Gastroesophageal sphincter (tissue), 4 donors: Measurements from ENCODE around the gene CMC1. TPM values are rescaled to one million over a fixed set of nuclear protein-coding genes. Genes with fewer than 3 reads are reported as not detected.
"Not testable (repeated sequence)": the region's sequence is repeated elsewhere in the genome, so short reads cannot be mapped to it uniquely, and the experiment has no call there.

ENCODE experiments used
- ATAC-seq: fragments of 150-250 bp; one replicate; pipeline ENCODE4 v1.9.1; 2016; ENCODE audit warnings: mild to moderate bottlenecking, moderate library complexity
- H3K27ac ChIP-seq, 4 donors: fragments of 200-600 bp; sonication (generic) in 3 of 4; 1 replicate in 3 of 4; 2 replicates in 1 of 4; pipeline ENCODE4 v1.5.1; 2016 to 2019
- H3K27me3 ChIP-seq: fragments of 200-600 bp; sonication (generic); one replicate; pipeline ENCODE4 v1.5.1; 2019
- H3K36me3 ChIP-seq, 2 donors: fragments of 200-600 bp; sonication (generic); one replicate each; pipeline ENCODE4 v1.5.1; 2019; ENCODE audit warnings: control low read depth in 1 of 2
- H3K4me1 ChIP-seq, 3 donors: fragments of 200-600 bp; sonication (generic); 1 replicate in 2 of 3; 2 replicates in 1 of 3; pipeline ENCODE4 v1.5.1; 2016 to 2019; ENCODE audit warnings: control low read depth in 2 of 3
- H3K4me3 ChIP-seq, 2 donors: fragments of 200-600 bp; sonication (generic); one replicate each; pipeline ENCODE4 v1.5.1; 2019; ENCODE audit warnings: mild to moderate bottlenecking in 1 of 2, moderate library complexity in 1 of 2
- H3K9me3 ChIP-seq, 3 donors: fragments of 200-600 bp; sonication (generic); one replicate each; pipeline ENCODE4 v1.5.1; 2017 to 2019; ENCODE audit warnings: control low read depth in 2 of 3
- CTCF ChIP-seq, 4 experiments: fragments of 200-600 bp in 2 of 4; fragments of 450-650 bp in 2 of 4; sonication (generic) in 1 of 4; IDR thresholded peaks; one replicate each; pipeline ENCODE4 v1.5.1; 2017 to 2019; ENCODE audit warnings: antibody characterized with exemption in 4 of 4, mild to moderate bottlenecking in 2 of 4, moderate library complexity in 2 of 4
- EP300 ChIP-seq: sonication (generic); formaldehyde crosslinking; IDR thresholded peaks from one replicate; pipeline ENCODE4 v1.6.1; 2017; ENCODE audit warnings: antibody characterized with exemption, mild to moderate bottlenecking
- POLR2A ChIP-seq, 2 donors: fragments of 450-650 bp; IDR thresholded peaks; one replicate each; pipeline ENCODE4 v1.6.1; 2017; ENCODE audit warnings: antibody characterized with exemption in 2 of 2, mild to moderate bottlenecking in 2 of 2, moderate library complexity in 1 of 2
- POLR2AphosphoS5 ChIP-seq: sonication (generic); formaldehyde crosslinking; IDR thresholded peaks from one replicate; pipeline ENCODE4 v1.6.1; 2017; ENCODE audit warnings: antibody characterized with exemption
- WGBS, 2 donors: methylation state at CpG; one replicate each; pipeline ENCODE4 v1.1.5; 2018; ENCODE audit warnings: low coverage in 1 of 2; 5-methylcytosine and 5-hydroxymethylcytosine counted together
- total RNA-seq, 4 donors: library from RNA; depleted of rRNA; stranded (reverse); fragments of >200 nt; gene quantifications; one replicate each; pipeline ENCODE4 v1.1.0, GENCODE V29; 2016

Gene CMC1
- 10 to 100 TPM in 3 of 4 donors, 1 to 10 TPM in 1; 6.5 to 30.5 (median 19.5) TPM for total RNA-seq

- WGBS, 2 donors: 0 to 1% methylated on average over 15 to 40 of the region's 68 CpGs
Measured at GRCh38 chr3:28241221-28242160, at the start of gene CMC1. Gene CMC1, plus strand, starts transcription at chr3:28241619. Its CDS starts 175 bp downstream, at chr3:28241794.

GRCh38 chr3:28198161-28198560 is 43.3 kb upstream of the CMC1 start:
- no peaks in the 10 kb centered on the region for H3K4me1 ChIP-seq
- no peaks in the 10 kb centered on the region for H3K27me3 ChIP-seq
- ATAC-seq: no peak
- WGBS, 2 donors: 87 to 100% methylated on average over 3 of the region's 3 CpGs
- no peaks in the 10 kb centered on the region for H3K9me3 ChIP-seq
- H3K27ac ChIP-seq: no peak overlapping the region
- H3K4me3 ChIP-seq: no peak overlapping the region
- H3K36me3 ChIP-seq: no peaks in the 10 kb centered on the region
- TF ChIP-seq CTCF (IDR thresholded peaks at IDR 0.05) (no peak), POLR2AphosphoS5 (no peak), POLR2A (IDR thresholded peaks at IDR 0.05) (no peak), EP300 (no peak)

More at GRCh38 chr3:28241221-28242160, at the start of gene CMC1:
- H3K36me3 ChIP-seq: no peaks in the 10 kb centered on the region
- H3K27me3 ChIP-seq: no peaks in the 10 kb centered on the region
- H3K27ac ChIP-seq: peak within 1 kb of the TSS; percentile 14 to 90 (median 84)
- H3K9me3 ChIP-seq: no peaks in the 10 kb centered on the region
- peaks cover 2 to 30% (median 8%) of the 10 kb centered on the region in 3 donors for H3K4me1 ChIP-seq
- TF ChIP-seq POLR2A (IDR thresholded peaks at IDR 0.05) (peak; percentile 66 to 77), POLR2AphosphoS5 (peak; percentile 79), EP300 (no peak), CTCF (IDR thresholded peaks at IDR 0.05) (peak in 1 of 4 experiments; percentile 8)
- peak; percentile 99 for ATAC-seq
- H3K4me3 ChIP-seq: peak within 1 kb of the TSS; percentile 75 to 84

DNA sequence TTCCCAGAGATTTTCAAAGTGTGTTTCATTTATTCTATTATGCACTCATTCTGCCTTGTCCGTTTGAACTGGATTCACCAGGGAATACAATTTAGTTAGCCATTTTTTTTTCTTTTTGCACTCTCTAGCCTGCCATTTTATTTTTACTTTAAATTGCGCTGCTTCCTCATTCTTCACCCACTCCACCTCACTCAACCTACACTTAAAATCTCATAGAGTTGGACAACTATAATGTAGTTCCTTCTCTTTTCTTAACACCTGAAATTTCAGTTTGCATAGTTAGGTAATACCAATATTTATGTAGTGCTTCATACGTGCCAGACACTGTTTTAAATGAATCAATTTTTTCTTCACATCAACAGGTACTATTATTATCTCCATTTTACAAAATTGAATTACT is 42.4 kb upstream of the CMC1 start:
- no peak for TF ChIP-seq POLR2AphosphoS5
- no peak for TF ChIP-seq CTCF (IDR thresholded peaks at IDR 0.05)
- no peak for TF ChIP-seq POLR2A (IDR thresholded peaks at IDR 0.05)
- TF ChIP-seq EP300: no peak
- H3K27me3 ChIP-seq: no peaks in the 10 kb centered on the region
- no peaks in the 10 kb centered on the region for H3K36me3 ChIP-seq
- no peak overlapping the region for H3K27ac ChIP-seq
- no peaks in the 10 kb centered on the region for H3K9me3 ChIP-seq
- ATAC-seq: no peak
- 62 to 69% methylated on average over 2 to 3 of the region's 3 CpGs for WGBS, 2 donors
- H3K4me3 ChIP-seq: no peak overlapping the region
- H3K4me1 ChIP-seq: no peaks in the 10 kb centered on the region

DNA sequence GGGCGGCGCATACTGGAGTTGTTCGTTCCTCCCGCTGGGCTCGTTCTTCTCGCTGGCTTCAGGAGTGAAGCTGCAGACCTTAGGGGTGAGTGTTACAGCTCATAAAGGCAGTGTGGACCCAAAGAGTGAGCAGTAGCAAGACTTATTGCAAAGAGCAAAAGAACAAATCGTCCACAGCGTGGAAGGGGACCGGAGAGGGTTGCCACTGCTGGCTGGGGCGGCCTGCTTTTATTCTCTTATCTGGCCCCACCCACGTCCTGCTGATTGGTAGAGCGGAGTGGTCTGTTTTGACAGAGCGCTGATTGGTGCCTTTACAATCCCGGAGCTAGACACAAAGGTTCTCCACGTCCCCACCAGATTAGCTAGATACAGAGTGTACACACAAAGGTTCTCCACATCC is 41.8 kb upstream of the CMC1 start:
- H3K27ac ChIP-seq, H3K4me3 ChIP-seq, H3K4me1 ChIP-seq, H3K36me3 ChIP-seq, ATAC-seq, H3K27me3 ChIP-seq, H3K9me3 ChIP-seq: not testable (repeated sequence)
- 92% methylated on average over 9 to 12 of the region's 15 CpGs for WGBS, 2 donors

DNA sequence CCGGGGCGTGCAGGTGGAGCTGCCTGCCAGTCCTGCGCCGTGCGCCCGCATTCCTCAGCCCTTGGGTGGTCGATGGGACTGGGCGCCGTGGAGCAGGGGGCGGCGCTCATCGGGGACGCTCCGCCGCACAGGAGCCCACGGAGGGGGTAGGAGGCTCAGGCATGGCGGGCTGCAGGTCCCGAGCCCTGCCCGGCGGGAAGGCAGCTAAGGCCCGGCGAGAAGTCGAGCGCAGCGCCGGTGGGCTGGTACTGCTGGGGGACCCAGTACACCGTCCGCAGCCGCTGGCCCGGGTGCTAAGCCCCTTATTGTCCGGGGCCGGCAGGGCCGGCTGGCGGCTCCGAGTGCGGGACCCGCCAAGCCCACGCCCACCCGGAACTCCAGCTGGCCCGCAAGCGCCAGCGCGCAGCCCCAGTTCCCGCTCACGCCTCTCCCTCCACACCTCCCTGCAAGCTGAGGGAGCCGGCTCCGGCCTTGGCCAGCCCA is 41.0 kb upstream of the CMC1 start:
- not testable (repeated sequence) for H3K4me1 ChIP-seq, H3K36me3 ChIP-seq, H3K9me3 ChIP-seq, ATAC-seq, H3K27me3 ChIP-seq, H3K27ac ChIP-seq
- peak overlapping the region in 1 of 2 donors; percentile 36 for H3K4me3 ChIP-seq
- no CpG with 5 or more reads among the region's 47 CpGs for WGBS, 2 donors

- Histone ChIP-seq H3K27ac (no peak overlapping the region), H3K4me1 (peaks cover 0 to 5% (median 0%) of the 10 kb centered on the region in 3 donors), H3K9me3 (no peaks in the 10 kb centered on the region), H3K27me3 (no peaks in the 10 kb centered on the region), H3K36me3 (no peaks in the 10 kb centered on the region), H3K4me3 (no peak overlapping the region)
- no peak for TF ChIP-seq POLR2AphosphoS5
- TF ChIP-seq CTCF (IDR thresholded peaks at IDR 0.05): no peak
- no peak for TF ChIP-seq EP300
- TF ChIP-seq POLR2A (IDR thresholded peaks at IDR 0.05): no peak
- WGBS, 2 donors: 25 to 27% methylated on average over 2 of the region's 2 CpGs
- no peak for ATAC-seq
Measured at GRCh38 chr3:28206479-28206878, 34.9 kb upstream of the CMC1 start.
